ENCODE data around the gene KIAA0825.
"Not testable (repeated sequence)": the region's sequence is repeated elsewhere in the genome, so short reads cannot be mapped to it uniquely, and the experiment has no call there.

The KIAA0825 gene

GRCh38 chr5:94618493-94619328 lies at the start of gene KIAA0825, which contains the start of gene SLF1:
TSS of gene KIAA0825 (minus strand) at chr5:94618604. CDS start at chr5:94537126, 81,478 bp downstream.
TSS of gene SLF1 (plus strand) at chr5:94618669. CDS start at chr5:94628811, 10,142 bp downstream.
- DNase-seq = peak; percentile 87

GRCh38 chr5:94667937-94668336 lies 49.5 kb upstream of the KIAA0825 start:
- DNase-seq = no peak

- DNase-seq = no peak
Observed at GRCh38 chr5:94661086-94661485, 42.7 kb upstream of the KIAA0825 start.

- DNase-seq = no peak
Observed at GRCh38 chr5:94660506-94660905, 42.1 kb upstream of the KIAA0825 start.

GRCh38 chr5:94658272-94658671 lies 39.9 kb upstream of the KIAA0825 start:
- DNase-seq = no peak

GRCh38 chr5:94649874-94650273 lies 31.5 kb upstream of the KIAA0825 start:
- no peak for DNase-seq

- no peak for DNase-seq
Observed at GRCh38 chr5:94646758-94647157, 28.4 kb upstream of the KIAA0825 start.

- no peak for DNase-seq
Observed at GRCh38 chr5:94645053-94645452, 26.6 kb upstream of the KIAA0825 start.

GRCh38 chr5:94640176-94640575 lies 21.8 kb upstream of the KIAA0825 start:
- DNase-seq = no peak

GRCh38 chr5:94632024-94632423 lies 13.6 kb upstream of the KIAA0825 start:
- DNase-seq = no peak

- no peak for DNase-seq
Observed at GRCh38 chr5:94627191-94627590, 8.8 kb upstream of the KIAA0825 start.

- DNase-seq = no peak
Observed at GRCh38 chr5:94623877-94624276, 5.5 kb upstream of the KIAA0825 start.

- no peak for DNase-seq
Observed at GRCh38 chr5:94623011-94623410, 4.6 kb upstream of the KIAA0825 start.

- no peak for DNase-seq
Observed at GRCh38 chr5:94621763-94622162, 3.4 kb upstream of the KIAA0825 start.

- DNase-seq = no peak
Observed at GRCh38 chr5:94620256-94620655, 1.9 kb upstream of the KIAA0825 start.

GRCh38 chr5:94618029-94618492 lies 343 bp downstream of the KIAA0825 start:
- DNase-seq = peak; percentile 75

- DNase-seq = no peak
Observed at GRCh38 chr5:94615862-94616261, 2.5 kb downstream of the KIAA0825 start.

GRCh38 chr5:94614156-94614805 lies 4.1 kb downstream of the KIAA0825 start:
- DNase-seq = no peak

GRCh38 chr5:94613583-94613982 lies 4.8 kb downstream of the KIAA0825 start:
- no peak for DNase-seq

GRCh38 chr5:94595281-94595840 lies 23.0 kb downstream of the KIAA0825 start:
- DNase-seq = no peak

- DNase-seq = no peak
Observed at GRCh38 chr5:94577466-94578245, 40.7 kb downstream of the KIAA0825 start.

GRCh38 chr5:94575196-94575595 lies 43.2 kb downstream of the KIAA0825 start:
- DNase-seq = no peak

GRCh38 chr5:94573349-94573748 lies 45.1 kb downstream of the KIAA0825 start:
- not testable (repeated sequence) for DNase-seq
